NCI-H146 treated with DMSO at 0.1 percent for 48 hours (cell line): ENCODE results near the gene ADAMTS20.
"Not testable (repeated sequence)": the region's sequence is repeated elsewhere in the genome, so short reads cannot be mapped to it uniquely, and the experiment has no call there.

Experiments used
- DNase-seq: peaks from one replicate; lab custom pipeline; 2025; ENCODE audit not compliant: unreplicated experiment; lab: John Stamatoyannopoulos, UW

The ADAMTS20 gene

DNA sequence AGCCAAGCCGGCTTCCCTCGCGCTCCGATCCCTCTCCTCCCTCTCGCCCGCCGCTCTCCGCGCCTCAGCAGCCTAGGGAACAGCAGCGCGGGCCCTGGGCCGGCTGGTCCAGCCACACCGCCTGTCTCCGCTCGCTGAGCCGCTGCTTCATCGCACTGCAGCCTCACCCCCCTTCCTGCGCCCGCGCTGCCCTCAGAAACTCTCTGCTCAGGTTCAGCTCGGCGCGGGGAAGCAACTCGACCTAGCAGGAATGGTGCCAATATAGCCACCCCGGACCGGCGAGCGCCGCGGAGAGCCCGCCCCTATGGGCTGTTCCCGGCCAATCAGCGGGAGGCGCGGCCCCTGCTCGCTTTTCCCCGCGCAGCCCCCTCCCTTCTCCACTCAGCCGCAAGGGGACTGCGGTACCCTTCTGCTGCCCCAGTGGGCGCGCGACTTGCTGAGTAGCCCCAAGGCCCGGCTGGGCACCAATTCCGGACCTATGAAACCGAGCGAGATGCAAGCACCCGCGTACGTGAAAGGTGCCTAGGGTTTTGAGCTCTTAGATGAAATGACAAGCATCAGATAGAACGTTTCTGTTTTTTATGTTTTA, at the start of gene ADAMTS20:
ADAMTS20 (minus strand) TSS at position 233 of the 589 bp plus-strand sequence. CDS start 282 bp downstream, outside the sequence.
- DNase-seq: no peak

DNA sequence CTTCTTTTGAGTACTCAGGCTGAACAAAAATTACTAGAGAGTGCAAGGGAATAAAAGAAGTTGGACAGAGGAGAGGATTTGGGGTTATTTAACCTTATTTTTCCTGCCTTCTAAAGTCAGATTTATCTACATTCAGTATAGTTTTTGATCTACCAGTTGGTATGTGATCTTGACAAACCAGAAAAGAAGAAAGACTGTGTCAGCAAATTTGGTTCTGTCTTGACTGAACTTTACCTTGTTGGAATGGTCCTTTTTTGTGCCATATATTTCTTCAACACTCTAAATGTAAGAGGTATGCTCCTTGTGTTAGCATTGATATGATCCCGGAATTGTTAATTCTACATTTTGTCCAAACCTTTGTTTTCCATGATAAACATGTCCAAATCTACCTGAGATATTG, 47.7 kb upstream of the ADAMTS20 start:
- no peak for DNase-seq

- no peak for DNase-seq
Observed at GRCh38 chr12:43599066-43599465, 47.1 kb upstream of the ADAMTS20 start.

- DNase-seq: no peak
Observed at GRCh38 chr12:43590307-43590706, 38.3 kb upstream of the ADAMTS20 start.

DNA sequence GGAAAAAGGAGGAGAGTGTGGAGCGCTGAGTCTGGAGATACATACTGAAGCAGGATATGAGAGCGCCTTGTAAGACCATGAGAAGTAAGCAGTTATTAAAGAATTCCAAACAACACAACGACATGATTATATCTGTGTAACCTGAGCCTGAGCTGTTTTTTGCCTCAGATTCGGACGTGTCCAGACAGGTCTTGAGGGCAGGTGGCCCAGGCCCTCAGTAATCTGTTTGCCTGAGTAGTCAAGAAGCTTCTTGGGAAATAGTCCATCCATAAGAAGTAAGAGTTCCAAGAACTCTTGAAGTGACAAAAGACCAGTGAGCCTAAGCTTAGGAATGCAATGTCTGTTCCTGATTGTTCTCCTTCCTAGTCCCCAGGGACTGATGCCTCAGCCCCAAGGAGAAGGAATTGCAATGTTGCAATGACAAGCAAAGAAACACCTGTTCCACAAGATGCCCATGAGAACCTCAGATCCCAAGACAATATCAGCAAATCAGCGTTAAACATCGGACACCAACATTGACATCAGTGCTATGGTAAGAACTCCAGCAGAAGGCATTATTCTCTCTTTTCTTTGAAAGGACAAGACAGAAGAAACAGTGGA, 34.7 kb upstream of the ADAMTS20 start:
- no peak for DNase-seq

DNA sequence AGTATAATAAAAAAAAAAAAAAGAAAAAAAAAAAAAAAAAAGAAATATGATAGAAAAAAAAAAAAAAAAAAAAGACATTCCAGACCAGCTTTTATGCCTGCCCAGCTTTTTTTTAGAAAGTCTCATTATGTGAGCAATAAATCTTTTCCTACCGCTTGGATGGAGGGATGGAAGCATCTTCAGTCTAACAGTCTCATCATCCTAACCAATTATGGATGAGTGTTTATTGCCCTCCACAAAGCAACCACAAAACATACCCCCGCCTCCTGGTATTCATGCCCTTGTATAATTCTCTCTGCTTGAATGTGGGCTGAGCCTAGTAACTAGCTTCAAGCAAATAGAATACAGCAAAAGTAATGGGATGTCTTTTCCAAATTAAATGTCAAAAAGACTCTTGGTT, 33.7 kb upstream of the ADAMTS20 start:
- no peak for DNase-seq

DNA sequence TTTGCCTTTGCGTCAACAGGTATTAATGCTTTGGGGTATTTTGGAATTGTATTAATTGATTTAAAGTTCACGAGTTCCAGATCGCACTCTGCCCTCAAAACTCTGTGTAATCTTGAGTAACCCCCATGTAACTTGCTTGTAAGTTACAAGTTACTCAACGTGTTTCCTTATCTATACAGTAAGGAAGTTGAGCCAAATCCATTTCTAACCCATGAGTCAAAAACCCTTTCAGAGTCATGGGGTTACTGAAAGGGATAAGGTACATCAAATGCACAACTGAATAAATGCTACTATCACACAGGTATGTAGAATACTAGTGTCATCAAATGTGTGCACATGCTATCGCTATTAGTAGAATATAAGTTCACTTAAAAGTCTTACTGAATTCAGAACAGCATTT, 28.6 kb upstream of the ADAMTS20 start:
- no peak for DNase-seq

DNA sequence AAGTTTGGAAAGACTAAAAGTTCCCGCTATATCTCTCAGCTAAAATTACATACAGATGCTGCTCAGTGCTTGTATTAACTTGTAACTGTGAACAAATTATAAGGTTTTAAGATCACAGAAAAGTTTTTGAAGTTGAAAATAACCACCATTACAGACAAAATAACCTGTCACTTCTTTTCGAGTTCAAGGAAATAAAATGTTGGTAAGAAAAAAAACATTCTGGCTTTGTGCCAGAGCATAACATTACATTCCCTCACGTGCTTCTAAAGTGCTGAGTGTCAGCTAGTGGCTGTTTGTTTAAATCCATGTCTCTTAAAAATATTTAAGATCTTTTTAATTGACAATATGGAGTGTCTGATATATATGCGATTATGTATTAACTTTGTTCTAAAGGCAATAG, 27.2 kb upstream of the ADAMTS20 start:
- DNase-seq: no peak

DNA sequence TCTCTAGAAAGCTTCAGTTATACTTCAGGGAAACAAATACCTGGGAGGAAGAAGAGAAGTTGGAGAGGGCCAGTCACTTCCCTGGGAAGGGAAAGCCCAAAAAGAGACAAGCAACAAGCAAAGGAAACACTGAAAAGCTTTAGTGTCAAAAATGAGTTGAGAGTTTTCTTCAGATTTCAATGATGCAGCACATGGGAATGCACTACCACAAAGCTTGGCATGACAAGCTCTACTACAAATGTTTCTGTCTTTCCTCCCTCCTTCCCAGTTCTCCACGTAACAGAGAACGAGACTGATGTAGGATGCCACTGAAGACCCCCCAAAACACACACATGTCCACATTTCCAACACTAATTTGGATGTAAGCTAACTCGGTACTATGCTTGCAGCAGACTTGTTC, 26.8 kb upstream of the ADAMTS20 start:
- no peak for DNase-seq

DNA sequence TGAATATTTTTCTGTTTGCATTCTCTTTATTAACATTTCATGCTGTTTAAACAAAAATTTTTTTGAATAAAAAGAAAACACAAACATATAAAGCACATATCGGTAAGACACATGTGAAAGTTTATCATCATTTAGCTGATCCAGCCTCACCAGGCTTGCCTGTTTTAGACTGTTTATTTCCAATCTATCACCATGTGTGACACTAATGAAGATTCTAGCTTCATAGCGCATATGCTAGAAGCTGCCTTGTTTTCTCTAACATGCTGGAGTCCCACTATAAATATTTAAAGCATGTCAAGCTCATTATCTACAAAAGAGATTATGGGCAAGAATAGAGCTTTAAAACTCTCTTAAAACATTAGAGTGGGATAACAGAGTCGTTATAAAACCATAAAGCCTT, 25.4 kb upstream of the ADAMTS20 start:
- DNase-seq: no peak

GRCh38 chr12:43576162-43576561, 24.2 kb upstream of the ADAMTS20 start:
- DNase-seq: no peak

DNA sequence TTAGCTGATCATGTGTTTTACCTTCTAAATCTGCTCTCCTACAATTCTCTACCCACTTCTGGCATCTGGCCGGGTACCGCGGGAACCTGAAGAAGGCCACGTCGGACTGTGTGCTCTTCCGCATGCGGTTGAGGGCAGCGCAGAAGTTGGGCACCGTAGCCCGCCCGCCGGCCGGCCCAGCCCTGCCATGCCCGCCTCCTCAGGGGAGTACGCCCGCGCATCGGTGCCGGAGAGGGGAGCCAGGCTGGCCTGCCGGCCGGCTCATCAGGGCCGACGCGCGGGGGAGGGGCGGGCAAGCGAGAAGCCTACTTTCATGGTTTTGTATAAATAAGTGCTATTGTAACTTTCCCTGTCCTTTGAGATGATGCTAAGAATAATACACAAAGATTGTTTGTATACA, 19.9 kb upstream of the ADAMTS20 start:
- DNase-seq: no peak

DNA sequence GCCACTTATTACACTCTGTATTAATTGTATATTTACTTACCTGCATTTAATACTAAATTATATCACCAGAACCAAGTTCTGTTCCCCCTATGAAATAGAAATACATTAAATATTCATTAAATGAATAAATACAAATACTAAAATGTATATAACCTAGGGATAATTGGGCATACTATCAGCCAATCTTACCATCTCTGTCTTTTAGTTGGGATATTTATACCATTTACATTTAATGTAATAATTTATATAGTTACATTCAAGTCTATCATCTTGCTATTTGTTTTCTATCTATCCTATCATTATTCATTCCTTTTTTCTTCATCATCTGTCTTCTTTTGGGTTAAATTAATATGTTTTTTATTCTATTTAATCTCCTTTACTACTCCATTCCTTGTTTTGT, 4.1 kb upstream of the ADAMTS20 start:
- DNase-seq: no peak

- DNase-seq: no peak
Observed at GRCh38 chr12:43551279-43551970, 578 bp downstream of the ADAMTS20 start.

DNA sequence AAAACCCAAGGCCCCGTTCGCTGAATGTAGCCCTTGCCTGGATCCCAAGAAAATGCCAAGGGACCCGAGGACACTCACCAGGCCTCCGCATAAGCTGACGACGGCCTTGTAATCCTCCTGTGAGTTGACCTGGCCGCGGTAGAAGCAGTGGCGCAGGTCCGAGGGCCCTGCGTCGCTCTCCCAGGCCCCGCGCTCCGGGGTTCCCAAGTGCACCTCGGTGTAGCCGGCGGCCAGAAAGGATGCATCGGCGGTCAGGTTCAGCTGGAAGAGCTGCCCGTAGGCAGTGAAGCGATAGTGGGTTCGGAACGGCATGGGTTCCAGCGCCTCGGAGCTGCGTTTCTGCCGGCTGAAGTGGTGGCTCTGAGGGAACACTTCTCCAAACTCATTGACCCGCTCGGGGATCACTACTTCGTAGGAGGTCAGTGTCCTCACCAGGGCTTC, 1.2 kb downstream of the ADAMTS20 start:
- no peak for DNase-seq

GRCh38 chr12:43544703-43545102, 7.3 kb downstream of the ADAMTS20 start:
- DNase-seq: no peak

DNA sequence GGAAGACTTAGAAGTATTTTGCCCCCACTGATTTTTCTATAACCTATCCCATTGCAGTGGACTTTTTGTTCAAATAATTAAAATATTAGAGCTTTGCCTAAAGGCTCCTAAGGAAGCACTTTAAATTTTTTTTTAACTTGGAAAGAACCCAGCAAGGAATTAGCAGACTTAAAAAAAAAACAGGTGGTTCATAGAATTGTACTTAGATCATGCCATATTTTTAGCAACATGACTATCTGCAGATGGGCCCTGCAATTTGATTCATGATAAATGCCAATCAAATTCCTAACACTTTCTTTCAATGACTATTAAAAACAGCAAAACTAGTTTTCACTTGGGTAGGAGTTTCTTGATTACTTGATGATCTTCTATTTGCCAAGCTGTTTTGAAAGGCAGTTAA, 11.5 kb downstream of the ADAMTS20 start:
- no peak for DNase-seq

- not testable (repeated sequence) for DNase-seq
Observed at GRCh38 chr12:43537675-43538074, 14.3 kb downstream of the ADAMTS20 start.

DNA sequence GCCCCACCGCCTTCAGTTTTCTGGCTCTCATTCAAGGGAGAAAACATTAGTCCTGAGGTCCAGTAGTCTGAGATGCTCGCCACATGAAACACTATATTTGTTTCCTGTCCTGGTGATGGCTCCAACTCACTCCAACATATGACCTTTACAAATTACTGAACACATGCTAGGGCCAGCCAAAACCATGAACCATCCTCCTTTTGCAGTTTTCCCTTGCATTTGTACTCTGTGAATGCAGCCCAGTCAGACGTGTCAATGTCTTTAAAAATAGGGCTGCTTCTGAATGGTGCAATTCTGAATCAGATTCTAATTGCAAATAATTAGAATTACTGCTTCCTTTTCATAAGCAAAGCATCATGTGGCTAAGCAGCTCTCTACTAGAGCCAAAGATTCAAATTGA, 36.0 kb downstream of the ADAMTS20 start:
- no peak for DNase-seq

- no peak for DNase-seq
Observed at GRCh38 chr12:43501703-43502102, 50.3 kb downstream of the ADAMTS20 start.

GRCh38 chr12:43493261-43493797, 58.7 kb downstream of the ADAMTS20 start:
- no peak for DNase-seq
